IPS-NIHi7 (cell line): ENCODE data around the gene NAB1.

Experiments used
- DNase-seq: peaks from one replicate; pipeline ENCODE4 v3.0.0; 2012; ENCODE audit warnings: mixed read lengths; ENCODE audit errors: extremely low spot score

NAB1 gene

GRCh38 chr2:190637903-190638618 lies 10.8 kb upstream of the NAB1 start:
- no peak for DNase-seq

- DNase-seq: no peak
Measured at GRCh38 chr2:190640117-190640516, 8.8 kb upstream of the NAB1 start.

- DNase-seq: no peak
Measured at GRCh38 chr2:190641469-190641868, 7.4 kb upstream of the NAB1 start.

GRCh38 chr2:190646780-190647522 lies 1.9 kb upstream of the NAB1 start:
- DNase-seq: no peak

- peak; percentile 62 for DNase-seq
Measured at GRCh38 chr2:190648289-190649034, 421 bp upstream of the NAB1 start.

- no peak for DNase-seq
Measured at GRCh38 chr2:190649798-190650390, 1.0 kb downstream of the NAB1 start.

- no peak for DNase-seq
Measured at GRCh38 chr2:190651413-190651812, 2.5 kb downstream of the NAB1 start.

- no peak for DNase-seq
Measured at GRCh38 chr2:190653231-190653630, 4.3 kb downstream of the NAB1 start.

- no peak for DNase-seq
Measured at GRCh38 chr2:190653931-190654330, 5.0 kb downstream of the NAB1 start.

GRCh38 chr2:190655113-190655512 lies 6.2 kb downstream of the NAB1 start:
- no peak for DNase-seq

- DNase-seq: no peak
Measured at GRCh38 chr2:190655570-190655969, 6.7 kb downstream of the NAB1 start.

GRCh38 chr2:190656301-190656700 lies 7.4 kb downstream of the NAB1 start:
- DNase-seq: no peak

- DNase-seq: no peak
Measured at GRCh38 chr2:190657474-190658255, 8.8 kb downstream of the NAB1 start.

- no peak for DNase-seq
Measured at GRCh38 chr2:190659553-190659952, 10.7 kb downstream of the NAB1 start.

GRCh38 chr2:190662754-190663153 lies 13.9 kb downstream of the NAB1 start:
- no peak for DNase-seq

GRCh38 chr2:190663348-190663747 lies 14.5 kb downstream of the NAB1 start:
- no peak for DNase-seq

- DNase-seq: no peak
Measured at GRCh38 chr2:190663839-190664238, 15.0 kb downstream of the NAB1 start.

GRCh38 chr2:190664240-190664639 lies 15.4 kb downstream of the NAB1 start:
- DNase-seq: no peak

- no peak for DNase-seq
Measured at GRCh38 chr2:190666895-190667294, 18.0 kb downstream of the NAB1 start.

- no peak for DNase-seq
Measured at GRCh38 chr2:190668892-190669291, 20.0 kb downstream of the NAB1 start.

GRCh38 chr2:190670182-190670946 lies 21.5 kb downstream of the NAB1 start:
- DNase-seq: no peak
